Renal pelvis (tissue), 4 donors: ENCODE data around the gene SPAG8. TPM values are rescaled to one million over a fixed set of nuclear protein-coding genes. Genes with fewer than 3 reads are reported as not detected.

Experiments
- DNase-seq: peaks from one replicate; pipeline ENCODE4 v3.0.0-alpha.2; 2013
- polyA plus RNA-seq, 3 donors: library from polyadenylated mRNA; unstranded; fragments of 120-200 nt; gene quantifications; one replicate each; pipeline ENCODE4 v1.2.1, GENCODE V29; 2013; ENCODE audit not compliant: insufficient read length in 3 of 3

The SPAG8 gene
- polyA plus RNA-seq, 3 donors, result 5.5 to 8.6 (median 6.0) TPM

DNA sequence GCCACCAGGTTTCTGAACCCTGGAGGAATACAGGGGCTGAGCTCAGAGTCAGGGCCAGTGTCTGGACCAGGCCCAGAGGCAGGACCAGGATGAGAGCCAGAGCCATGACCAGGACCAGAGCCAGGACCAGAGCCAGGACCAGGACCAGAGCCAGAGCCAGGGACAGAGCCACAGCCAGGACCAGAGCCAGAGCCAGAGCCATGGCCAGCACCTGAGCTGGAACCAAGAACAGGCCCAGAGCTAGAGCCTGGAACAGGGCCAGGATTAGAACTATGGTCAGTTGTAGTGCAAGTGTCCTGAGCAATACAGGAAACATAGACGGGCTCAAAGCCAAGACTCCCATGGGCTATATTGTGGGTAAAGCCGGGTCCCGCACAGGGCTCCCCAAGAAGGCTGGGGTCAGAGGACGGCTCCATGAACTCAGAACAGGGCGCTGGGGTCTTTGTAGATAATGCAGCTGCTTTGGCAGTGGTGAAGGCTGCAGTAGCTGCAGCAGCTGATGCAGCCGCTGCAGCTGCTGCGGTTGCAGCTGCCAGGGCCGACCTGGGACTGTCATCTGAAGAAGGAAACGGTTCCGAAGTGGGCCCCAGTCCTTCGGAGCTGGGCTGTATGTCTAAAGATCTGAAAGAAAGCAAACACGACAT is 559 bp downstream of the SPAG8 start:
- DNase-seq, result no peak

DNA sequence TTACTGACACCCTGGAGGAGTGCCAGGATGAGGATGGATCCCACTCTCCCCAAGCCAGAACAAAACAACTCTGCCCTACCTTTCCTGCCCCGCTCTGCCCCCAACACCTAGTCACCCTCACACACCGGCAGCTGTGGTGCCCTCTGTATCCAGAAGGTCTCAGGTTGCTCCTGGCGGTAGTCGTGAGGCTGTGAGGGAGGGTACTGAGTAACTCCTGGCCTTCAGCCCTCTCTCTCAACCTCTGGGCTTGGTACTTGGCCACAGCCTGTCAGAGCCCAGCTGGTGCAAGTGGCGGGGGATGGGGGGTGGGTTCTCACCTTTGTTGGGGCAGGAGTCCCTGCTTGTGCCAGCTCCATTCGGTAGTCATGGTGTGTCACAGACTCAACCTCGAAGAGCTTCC is 1.9 kb downstream of the SPAG8 start:
- DNase-seq, result no peak

DNA sequence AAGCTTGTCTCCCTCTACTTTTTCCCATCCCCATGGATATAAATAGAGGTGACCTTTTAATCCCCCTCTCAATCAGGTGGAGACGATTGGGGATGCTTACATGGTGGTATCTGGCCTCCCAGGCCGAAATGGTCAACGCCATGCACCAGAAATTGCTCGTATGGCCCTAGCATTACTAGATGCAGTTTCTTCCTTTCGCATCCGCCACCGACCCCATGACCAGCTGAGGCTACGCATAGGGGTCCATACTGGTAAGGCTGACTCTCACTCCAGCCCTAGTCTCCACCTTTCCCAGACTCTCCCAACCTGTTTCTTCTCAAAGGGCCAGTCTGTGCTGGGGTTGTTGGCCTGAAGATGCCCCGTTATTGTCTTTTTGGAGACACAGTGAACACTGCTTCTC is 3.6 kb downstream of the SPAG8 start:
- no peak for DNase-seq

DNA sequence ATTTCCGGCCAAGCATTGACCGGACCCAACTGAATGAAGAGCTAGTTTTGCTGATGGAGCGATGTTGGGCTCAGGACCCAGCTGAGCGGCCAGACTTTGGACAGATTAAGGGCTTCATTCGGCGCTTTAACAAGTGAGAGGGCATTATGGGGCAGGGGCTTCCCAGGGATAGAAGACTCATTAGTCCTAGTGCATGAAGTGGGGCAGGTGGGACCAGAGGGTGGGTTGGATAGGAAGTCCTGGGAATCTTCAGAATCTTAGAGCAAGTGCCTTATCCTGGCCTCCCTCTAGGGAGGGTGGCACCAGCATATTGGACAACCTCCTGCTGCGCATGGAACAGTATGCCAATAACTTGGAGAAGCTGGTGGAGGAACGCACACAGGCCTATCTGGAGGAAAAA is 6.0 kb downstream of the SPAG8 start:
- no peak for DNase-seq

DNA sequence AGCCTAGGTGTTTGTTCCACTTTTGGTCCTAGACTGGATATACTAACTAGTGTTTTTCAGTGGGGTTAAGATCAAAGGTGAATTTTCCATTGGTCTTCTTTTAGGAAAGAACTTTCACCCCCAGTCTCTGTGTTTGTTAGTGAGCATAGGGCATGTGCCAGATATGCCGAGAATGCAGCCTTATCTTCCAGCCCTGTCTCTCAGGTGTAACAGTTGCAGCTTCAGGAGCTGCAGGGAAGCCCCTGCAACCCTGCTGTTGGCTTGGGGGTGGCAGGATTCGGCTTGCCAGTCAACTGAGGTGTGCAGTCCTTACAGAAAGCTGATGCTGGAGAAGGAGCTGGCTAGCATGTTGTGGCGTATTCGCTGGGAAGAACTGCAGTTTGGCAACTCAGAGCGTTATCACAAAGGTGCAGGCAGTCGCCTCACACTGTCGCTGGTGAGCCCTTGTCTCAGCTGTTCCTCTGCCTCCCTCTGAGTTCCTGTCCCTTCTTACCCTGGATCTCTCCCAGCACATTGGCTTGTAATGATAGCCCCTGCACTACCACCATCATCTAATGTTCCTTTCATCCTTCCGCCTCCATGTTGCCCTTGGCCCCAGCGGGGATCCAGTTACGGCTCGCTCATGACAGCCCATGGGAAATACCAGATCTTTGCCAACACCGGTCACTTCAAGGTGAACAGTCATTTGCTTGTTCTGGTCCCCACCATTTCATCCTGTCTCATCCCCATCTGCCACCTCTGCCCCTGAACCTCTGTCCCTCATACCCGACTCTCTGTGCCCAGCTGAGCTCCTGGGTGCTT is 10.5 kb downstream of the SPAG8 start:
- no peak for DNase-seq

DNA sequence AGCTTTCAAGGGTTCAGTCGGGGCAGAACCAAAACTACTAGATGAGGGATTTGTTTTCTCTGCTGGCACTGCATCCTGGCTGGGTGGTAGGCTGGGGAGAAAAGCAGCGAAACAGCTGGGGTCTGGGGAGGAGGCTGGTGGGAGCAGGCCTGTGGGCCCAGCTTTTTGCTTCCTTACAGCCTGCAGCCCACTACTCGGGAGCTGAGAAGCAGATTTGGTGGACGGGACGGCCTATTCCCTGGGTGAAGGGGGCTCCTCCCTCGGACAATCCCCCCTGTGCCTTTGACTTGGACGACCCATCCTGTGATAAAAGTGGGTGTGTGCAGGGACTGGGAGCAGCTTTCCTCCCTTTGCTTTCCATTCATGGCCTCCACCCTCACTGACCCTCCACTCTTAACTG is 11.5 kb downstream of the SPAG8 start:
- no peak for DNase-seq

DNA sequence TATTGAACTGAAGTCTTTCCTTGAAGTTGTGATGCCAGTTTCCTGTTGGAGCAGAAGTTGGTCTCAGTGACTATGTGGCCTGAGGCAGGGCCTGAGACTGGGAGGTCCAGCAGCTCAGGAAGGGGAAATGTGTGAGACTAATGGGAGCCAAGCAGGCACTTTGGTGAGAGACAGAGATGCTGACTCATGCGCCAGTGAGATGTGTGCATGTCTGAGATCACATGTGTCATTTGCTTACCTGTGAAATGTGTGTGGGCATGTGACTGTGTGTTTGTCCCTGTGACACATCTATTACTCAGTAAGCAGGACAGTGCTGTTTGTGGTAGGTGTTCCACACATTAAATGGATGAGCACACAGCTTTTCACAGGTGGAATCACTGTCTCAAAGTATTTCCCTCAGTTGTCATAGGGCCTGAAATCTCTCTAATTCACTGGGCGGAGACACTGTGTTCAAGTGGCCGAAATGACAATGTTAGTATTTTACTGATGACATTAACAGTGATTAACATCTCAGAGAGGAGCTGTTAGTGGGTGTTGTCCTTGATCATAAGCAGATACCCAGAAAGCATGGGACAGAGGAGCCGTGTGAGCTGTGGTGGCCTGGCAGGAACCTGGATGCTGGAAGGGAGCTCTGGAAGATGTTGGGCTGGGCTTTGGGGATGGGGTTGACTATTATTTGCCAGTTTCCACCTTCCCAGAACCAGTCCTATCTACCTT is 13.2 kb downstream of the SPAG8 start:
- DNase-seq, result no peak

DNA sequence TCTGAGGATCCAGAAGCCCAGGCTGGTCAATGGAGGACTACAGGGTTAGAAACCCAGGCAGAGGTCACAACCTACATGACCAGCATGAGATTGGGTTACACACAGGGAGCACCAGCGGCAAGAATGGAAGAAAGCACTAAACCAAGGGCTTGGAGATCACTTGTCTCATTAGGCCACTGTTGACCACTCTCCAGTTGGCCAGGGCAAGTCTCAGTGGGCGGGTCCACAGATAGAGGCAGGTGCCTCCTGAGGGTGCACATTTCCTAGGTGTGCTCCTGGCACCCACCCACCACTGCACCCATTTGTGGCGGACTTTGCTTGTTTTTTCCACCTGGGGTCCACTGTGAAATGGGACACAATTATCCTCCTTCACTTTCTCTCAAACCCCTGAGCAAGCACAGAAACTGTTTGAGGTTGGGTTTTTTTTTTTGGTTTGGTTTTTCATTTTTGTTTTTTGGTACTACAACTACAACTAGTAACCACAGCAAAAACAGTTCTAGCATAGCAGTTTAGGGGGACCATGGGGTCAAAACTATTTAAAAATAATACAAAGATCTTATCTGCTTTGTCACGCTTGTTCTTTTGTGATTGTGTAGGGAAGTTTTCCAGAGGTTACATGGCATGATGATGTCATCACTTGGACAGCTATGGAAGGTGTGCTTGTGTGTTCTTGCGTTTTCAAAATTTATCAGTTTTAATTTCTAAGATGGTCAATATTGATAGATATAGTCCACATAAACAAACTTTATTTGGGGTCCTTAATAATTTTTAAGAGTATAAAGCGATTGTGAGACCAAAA is 14.6 kb downstream of the SPAG8 start:
- no peak for DNase-seq

DNA sequence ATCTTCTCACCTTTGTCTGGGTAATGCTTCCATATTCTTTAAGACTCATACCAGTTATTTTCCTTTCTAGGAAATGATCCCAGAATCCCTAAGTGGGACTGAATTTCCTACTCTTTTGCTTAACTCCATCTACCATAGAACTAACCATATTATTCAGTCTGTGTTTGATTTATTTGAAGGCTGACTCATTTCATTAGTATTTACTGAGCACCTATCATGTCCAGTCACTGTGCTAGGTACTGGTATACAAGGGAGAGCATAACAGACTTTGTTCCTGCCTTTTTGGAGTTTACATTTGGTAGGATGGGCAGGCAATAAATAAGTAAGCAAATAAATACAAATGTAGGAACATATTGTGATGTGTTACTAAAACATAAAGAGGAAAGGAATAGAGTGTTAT is 16.4 kb downstream of the SPAG8 start:
- no peak for DNase-seq

DNA sequence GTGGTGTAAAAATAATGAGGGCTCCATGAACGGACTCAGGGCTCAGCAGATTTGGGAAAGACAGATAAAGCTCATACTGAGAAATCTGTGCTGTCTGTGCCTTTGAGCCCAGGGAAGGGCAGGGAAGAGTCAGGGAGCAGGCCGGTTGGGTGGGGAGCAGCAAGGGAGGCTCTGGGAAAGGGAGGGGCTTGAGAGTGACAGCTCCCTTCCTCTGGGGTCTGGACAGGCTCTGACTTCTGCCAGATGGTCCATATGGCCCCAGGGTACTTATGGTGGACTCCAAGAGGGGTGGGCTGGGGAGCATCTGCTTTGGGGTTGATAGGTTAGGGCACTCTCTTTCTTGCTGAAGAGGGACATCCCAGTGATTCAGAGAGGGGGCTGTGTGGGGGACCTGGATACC is 18.6 kb downstream of the SPAG8 start:
- DNase-seq, result no peak

DNA sequence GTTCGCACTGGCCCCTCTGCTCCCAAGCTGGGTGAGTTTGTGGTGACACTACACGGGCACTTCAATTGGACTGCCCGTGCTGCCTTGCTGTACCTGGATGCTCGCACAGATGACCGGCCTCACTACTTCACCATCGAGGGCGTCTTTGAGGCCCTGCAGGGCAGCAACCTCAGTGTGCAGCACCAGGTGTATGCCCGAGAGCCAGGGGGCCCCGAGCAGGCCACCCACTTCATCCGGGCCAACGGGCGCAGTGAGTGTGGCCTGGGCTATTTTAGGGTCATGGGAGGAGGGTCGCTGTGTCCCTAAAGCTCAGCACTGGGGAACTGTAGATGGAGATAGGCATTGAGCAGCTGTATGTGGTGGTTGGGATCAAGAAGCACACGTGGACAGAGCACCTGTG is 19.2 kb downstream of the SPAG8 start:
- no peak for DNase-seq

DNA sequence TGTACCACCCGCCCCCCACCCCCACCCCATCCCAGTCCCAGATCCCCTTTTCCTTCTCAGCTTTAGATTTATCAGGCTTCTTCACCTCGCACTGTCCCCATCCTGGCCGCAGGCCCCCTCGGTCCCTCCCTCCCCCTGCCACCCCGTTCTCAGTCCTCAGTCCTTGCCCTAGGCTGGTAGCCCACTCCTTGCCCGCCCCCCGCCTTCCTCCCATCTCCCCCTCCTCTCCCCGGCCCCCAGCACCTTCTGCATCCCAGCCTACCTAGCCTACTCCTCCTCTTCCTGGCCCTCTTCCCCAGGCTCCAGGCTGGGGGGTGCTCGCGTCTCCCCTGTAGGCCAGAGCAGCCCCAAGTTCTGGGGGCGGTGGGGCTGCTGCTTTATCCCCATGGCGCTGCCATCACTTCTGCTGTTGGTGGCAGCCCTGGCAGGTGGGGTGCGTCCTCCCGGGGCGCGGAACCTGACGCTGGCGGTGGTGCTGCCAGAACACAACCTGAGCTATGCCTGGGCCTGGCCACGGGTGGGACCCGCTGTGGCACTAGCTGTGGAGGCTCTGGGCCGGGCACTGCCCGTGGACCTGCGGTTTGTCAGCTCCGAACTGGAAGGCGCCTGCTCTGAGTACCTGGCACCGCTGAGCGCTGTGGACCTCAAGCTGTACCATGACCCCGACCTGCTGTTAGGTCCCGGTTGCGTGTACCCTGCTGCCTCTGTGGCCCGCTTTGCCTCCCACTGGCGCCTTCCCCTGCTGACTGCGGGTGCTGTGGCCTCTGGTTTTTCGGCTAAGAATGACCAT is 19.8 kb downstream of the SPAG8 start:
- no peak for DNase-seq

DNA sequence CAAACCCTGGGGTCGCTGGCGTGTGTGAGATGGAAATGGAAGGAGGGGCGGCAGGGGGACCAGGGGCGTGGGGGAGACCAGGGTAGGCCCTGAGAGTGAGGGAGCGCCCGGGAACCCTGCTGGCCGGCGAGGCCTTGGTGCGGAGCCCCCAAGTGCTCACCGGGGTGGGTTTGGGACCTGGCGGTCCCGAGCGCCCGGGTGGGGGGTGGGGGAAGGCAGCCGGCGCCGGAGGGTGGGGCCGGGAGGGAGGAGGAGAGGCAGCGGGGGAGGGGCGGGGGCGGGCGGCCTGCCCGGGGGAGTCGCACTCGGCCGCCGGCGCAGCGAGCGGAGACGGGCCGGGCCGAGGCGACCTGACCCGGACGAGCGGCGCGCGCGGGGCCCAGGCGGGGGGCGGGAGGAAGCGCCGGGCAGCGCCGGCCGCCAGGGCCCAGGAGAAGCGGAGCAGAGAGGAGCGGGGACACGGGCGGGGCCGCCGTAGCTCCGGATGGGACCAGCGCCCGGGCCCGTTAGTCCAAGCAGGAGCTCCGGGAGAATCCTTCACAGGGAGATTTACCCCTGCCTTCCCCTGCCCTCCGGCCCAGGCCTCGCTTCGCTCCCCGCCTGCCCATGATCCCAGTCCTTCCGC is 20.7 kb downstream of the SPAG8 start, which contains the start of gene NPR2:
TSS of gene NPR2 (plus strand) at position 295 of the 625 bp plus-strand sequence. CDS start 818 bp downstream, outside the sequence.
- no peak for DNase-seq

DNA sequence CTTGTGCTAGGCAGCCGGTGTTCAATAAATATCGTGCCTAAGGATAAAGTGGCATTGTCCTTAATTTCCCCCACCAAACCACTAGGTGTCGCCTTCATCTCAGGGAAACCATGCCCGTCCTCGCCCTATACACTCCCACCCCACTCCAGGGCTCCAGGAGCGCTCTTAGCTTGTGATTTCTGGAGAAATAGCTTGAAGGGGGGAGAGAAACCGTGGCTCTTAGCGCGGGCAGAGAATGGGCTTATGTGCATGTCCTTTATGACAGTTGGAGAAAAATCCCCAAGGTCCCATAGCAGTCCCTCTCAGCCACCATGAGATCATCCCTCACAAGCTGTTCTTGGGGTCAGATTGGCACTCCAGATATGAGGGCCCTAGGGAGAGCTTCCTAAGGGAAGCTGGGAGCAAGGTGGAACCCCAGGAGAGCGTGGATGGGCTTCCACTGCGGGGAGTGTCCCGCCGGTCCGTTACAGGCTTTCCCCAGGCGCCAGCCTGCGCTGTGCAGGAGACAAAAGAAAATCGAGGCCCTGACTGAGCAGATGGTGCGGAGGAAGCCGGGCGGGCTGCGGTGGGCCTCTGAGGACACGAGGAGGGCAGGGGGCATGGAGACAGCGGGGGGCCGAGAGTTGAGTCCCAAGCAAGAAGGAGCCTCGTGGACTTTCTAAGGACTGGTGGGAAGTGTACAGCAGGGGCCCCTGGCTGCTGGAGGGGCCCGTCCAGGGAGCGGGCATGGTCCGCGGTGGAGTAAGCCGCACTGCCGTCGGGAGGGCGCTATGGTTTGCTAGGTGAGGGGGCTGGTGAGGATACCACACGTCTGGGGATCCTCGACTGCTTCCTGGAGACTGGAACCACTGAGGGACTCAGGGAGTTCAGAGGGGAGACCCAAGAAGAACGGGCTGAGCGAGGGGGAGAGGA is 21.4 kb downstream of the SPAG8 start:
- peak; percentile 86 for DNase-seq

DNA sequence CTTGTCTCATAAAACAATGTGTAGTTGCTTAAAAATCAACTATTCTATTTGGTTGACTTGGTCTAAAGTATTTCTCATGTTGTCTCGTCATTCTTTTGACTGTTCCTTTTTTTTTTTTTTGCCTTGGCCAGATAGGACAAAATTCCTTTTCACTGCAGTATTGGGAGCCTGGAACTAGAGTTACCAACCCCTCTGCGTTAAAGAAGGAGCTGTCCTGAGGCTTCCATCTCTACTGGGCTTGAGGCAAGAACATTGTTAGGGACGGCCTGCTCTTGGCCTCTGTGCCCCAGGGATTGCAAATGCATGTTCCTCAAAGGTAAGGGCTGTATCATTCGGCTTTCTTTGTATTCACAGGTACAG is 22.1 kb downstream of the SPAG8 start:
- no peak for DNase-seq

DNA sequence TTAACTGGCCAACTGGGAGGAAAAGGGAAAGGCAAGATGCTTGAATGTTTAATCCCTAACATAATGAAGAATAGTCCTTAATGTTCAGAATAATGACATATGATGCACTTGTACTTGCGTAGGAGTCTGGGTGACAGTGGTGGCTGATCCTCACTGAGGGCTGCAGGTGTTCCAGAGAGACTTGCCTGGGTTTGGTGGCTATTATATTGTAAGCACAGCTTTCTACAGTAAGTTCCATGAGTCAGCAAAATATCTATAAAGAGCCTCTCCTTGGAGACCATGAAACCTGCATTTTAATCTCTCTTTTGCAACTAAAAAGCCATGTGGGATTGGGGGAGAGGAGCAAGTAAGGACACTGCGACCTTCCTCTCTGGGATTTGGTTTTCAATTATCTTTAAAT is 22.5 kb downstream of the SPAG8 start:
- no peak for DNase-seq

DNA sequence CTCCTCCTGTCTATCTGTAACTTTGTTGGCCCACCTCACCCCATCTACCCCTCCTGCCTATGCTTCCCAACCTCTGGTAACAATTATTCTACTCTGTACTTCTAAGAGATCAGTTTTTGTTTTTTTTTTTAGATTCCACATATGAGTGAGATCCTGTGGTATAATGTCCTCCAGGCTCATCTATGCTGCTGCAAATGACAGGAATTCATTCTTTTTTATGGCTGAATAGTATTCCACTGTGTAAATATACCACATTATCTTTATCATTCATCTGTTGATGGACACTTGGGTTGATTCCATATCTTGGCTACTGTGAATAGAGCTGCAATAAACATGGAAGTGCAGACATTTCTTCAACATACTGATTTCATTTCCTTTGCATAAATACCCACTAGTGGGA is 28.6 kb downstream of the SPAG8 start:
- no peak for DNase-seq

DNA sequence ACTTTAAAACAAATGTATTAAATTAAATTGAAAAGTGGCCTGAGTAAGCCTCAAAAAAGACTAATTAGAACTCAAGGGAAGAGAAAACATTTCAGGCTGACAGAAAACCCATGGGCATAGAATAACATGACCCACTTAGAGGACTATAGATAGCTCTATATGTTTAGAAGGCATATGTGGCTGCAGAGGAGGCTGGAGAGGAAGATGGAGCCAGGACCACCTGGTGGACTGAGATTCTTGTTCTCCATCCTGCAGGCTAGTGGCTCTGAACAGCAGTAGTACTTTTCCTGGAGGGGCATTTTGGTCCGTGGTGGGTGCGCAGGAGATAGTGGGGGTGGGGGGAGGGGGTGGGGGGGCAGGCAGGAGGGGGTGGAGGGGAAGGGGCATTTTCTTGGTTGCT is 31.0 kb downstream of the SPAG8 start:
- no peak for DNase-seq

DNA sequence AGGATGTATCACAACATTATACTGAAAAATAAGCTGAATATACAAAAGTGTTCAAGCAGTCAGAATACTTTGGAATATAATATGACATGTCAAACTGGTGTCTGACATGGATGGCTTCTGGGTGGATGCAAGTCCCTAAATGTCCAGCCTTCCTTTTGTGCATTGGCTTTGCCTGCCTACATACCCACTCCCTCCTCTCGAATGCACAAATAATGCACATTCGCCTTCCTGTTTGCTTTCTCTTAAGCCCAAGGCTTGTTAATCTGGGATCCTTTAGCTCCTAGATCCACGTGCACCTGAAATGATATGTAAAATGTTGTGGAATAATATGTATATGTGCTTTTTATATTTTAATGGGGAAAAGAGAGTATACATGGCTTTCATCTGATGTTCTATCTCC is 33.6 kb downstream of the SPAG8 start:
- no peak for DNase-seq

DNA sequence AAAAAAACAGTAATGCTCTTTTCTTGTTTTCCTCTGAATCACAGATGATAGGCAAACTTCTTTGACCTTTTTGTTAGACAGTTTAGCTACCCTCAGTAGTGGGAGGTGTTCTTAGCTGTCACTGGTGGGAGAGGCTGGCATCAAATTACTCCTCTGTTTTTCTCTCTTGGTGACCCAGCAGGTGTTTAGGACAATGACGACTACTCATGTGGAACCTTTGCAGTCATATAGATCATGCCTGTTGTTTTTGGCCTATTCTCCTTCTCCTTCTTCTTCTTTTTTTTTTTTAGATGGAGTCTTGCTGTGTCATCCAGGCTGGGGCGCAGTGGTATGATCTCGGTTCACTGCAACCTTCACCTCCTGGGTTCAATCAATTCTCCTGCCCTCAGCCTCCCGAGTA is 36.0 kb downstream of the SPAG8 start:
- DNase-seq, result peak; percentile 78
